Liver (tissue), 9 donors: ENCODE measurements around the gene TBCA. TPM values are rescaled to one million over a fixed set of nuclear protein-coding genes. Genes with fewer than 3 reads are reported as not detected.

Source experiments
- DNase-seq: peaks from one replicate; pipeline ENCODE4 v3.0.0-alpha.2; 2017; ENCODE audit warnings: low spot score
- H3K27ac ChIP-seq, 2 donors: one replicate each; pipeline ENCODE4 v1.7.0; 2013; ENCODE audit warnings: inconsistent platforms in 2 of 2, low read length in 2 of 2, control low read depth in 1 of 2, low read depth in 1 of 2, mild to moderate bottlenecking in 1 of 2
- H3K27me3 ChIP-seq, 4 donors: one replicate each; pipeline versions ENCODE4 v1.6.1 to v1.7.0; 2013; ENCODE audit warnings: low read length in 3 of 4, inconsistent platforms in 1 of 4, mild to moderate bottlenecking in 1 of 4, moderate library complexity in 1 of 4; ENCODE audit not compliant: control insufficient read depth in 4 of 4, insufficient read depth in 4 of 4
- H3K36me3 ChIP-seq, 4 donors: one replicate each; pipeline versions ENCODE4 v1.6.1 to v1.7.0; 2013; ENCODE audit warnings: low read length in 3 of 4, mild to moderate bottlenecking in 3 of 4, low read depth in 1 of 4, moderate library complexity in 1 of 4; ENCODE audit not compliant: control insufficient read depth in 4 of 4, insufficient read depth in 3 of 4
- H3K4me1 ChIP-seq, 4 donors: one replicate each; pipeline versions ENCODE4 v1.6.1 to v1.7.0; 2013; ENCODE audit warnings: low read length in 3 of 4, mild to moderate bottlenecking in 3 of 4, moderate library complexity in 1 of 4; ENCODE audit not compliant: control insufficient read depth in 4 of 4, insufficient read depth in 4 of 4
- H3K4me3 ChIP-seq, 3 donors: one replicate each; pipeline versions ENCODE4 v1.6.1 to v1.7.0; 2013; ENCODE audit warnings: low read length in 3 of 3, control low read depth in 1 of 3, low read depth in 1 of 3, mild to moderate bottlenecking in 1 of 3
- H3K9ac ChIP-seq, 2 donors: one replicate each; pipeline ENCODE4 v1.7.0; 2013; ENCODE audit warnings: low read length in 2 of 2, mild to moderate bottlenecking in 2 of 2, moderate library complexity in 2 of 2, control low read depth in 1 of 2, low read depth in 1 of 2
- H3K9me3 ChIP-seq, 4 donors: one replicate each; pipeline versions ENCODE4 v1.6.1 to v1.7.0; 2013; ENCODE audit warnings: low read length in 3 of 4; ENCODE audit not compliant: control insufficient read depth in 4 of 4
- CTCF ChIP-seq: fragments of 150-350 bp; IDR thresholded peaks from 2 replicates; pipeline ENCODE4 v1.5.1; 2017; ENCODE audit warnings: improper control_type of control experiment, low read depth, low read length; ENCODE audit not compliant: missing input control
- EGR1 ChIP-seq, 2 donors: IDR thresholded peaks; 2 replicates each; pipeline ENCODE4 v1.6.1; 2016 to 2018; ENCODE audit warnings: antibody characterized with exemption in 2 of 2, low read depth in 2 of 2
- FOXA1 ChIP-seq: IDR thresholded peaks from 2 replicates; pipeline ENCODE4 v1.6.1; 2016; ENCODE audit warnings: antibody characterized with exemption
- FOXA2 ChIP-seq: IDR thresholded peaks from 2 replicates; pipeline ENCODE4 v1.6.1; 2016; ENCODE audit warnings: antibody characterized with exemption
- GABPA ChIP-seq, 2 donors: IDR thresholded peaks in 1 of 2; conservative IDR thresholded peaks in 1 of 2; 2 replicates each; pipeline ENCODE4 v1.6.1; 2016; ENCODE audit warnings: antibody characterized with exemption in 2 of 2, mild to moderate bottlenecking in 1 of 2, moderate library complexity in 1 of 2
- HNF4A ChIP-seq, 2 donors: conservative IDR thresholded peaks; 2 replicates each; pipeline ENCODE4 v1.6.1; 2016; ENCODE audit warnings: antibody characterized with exemption in 2 of 2, mild to moderate bottlenecking in 2 of 2
- HNF4G ChIP-seq: IDR thresholded peaks from 2 replicates; pipeline ENCODE4 v1.6.1; 2016; ENCODE audit warnings: antibody characterized with exemption
- JUND ChIP-seq, 2 donors: IDR thresholded peaks; 2 replicates each; pipeline ENCODE4 v1.6.1; 2016; ENCODE audit warnings: antibody characterized with exemption in 2 of 2
- NR2F2 ChIP-seq: IDR thresholded peaks from 2 replicates; pipeline ENCODE4 v1.6.1; 2016; ENCODE audit warnings: antibody characterized with exemption
- RAD21 ChIP-seq, 2 donors: IDR thresholded peaks; 2 replicates each; pipeline ENCODE4 v1.6.1; 2016; ENCODE audit warnings: antibody characterized with exemption in 2 of 2, mild to moderate bottlenecking in 2 of 2
- REST ChIP-seq: IDR thresholded peaks from 2 replicates; pipeline ENCODE4 v1.6.1; 2016; ENCODE audit warnings: antibody characterized with exemption, mild to moderate bottlenecking
- RXRA ChIP-seq, 2 donors: IDR thresholded peaks; 2 replicates each; pipeline ENCODE4 v1.6.1; 2017 to 2018; ENCODE audit warnings: antibody characterized with exemption in 2 of 2, mild to moderate bottlenecking in 1 of 2
- SP1 ChIP-seq: IDR thresholded peaks from 2 replicates; pipeline ENCODE4 v1.6.1; 2018; ENCODE audit warnings: antibody characterized with exemption, mild to moderate bottlenecking
- TAF1 ChIP-seq: conservative IDR thresholded peaks from 2 replicates; pipeline ENCODE4 v1.6.1; 2016; ENCODE audit warnings: antibody characterized with exemption, mild to moderate bottlenecking
- YY1 ChIP-seq: IDR thresholded peaks from 2 replicates; pipeline ENCODE4 v1.6.1; 2016; ENCODE audit warnings: antibody characterized with exemption, mild to moderate bottlenecking
- ZBTB33 ChIP-seq: IDR thresholded peaks from 2 replicates; pipeline ENCODE4 v1.6.1; 2016; ENCODE audit warnings: antibody characterized with exemption
- WGBS: extraction: QIAGEN DNeasy Blood & Tissue Kit; methylation state at CpG from one replicate; pipeline ENCODE4 v1.1.7; 2013; 5-methylcytosine and 5-hydroxymethylcytosine counted together
- polyA plus RNA-seq, 2 donors: library from polyadenylated mRNA; stranded (reverse) in 1 of 2; unstranded in 1 of 2; fragments of 200-250 nt in 1 of 2; fragments of >200 nt in 1 of 2; fragmentation: Nextera tagmentation in 1 of 2; extraction: Ambion mirVana in 1 of 2; gene quantifications; one replicate each; pipeline versions ENCODE4 v1.2.1 to v1.2.3, GENCODE V29; 2013 to 2015
- total RNA-seq, 2 donors: library from RNA; depleted of rRNA; stranded (reverse); fragments of >200 nt; gene quantifications; one replicate each; pipeline ENCODE4 v1.2.3, GENCODE V29; 2014
- donor health status: healthy.
- donor health status: healthy.
- donor health status: healthy.
- donor health status: healthy.
- donor health status: healthy.

Gene TBCA
- total and polyA plus RNA-seq, 4 donors = 62.5 to 338 (median 107) TPM

- Histone ChIP-seq H3K4me1 (peaks cover 3 to 39% (median 31%) of the 10 kb centered on the region in 4 donors), H3K9me3 (no peaks in the 10 kb centered on the region), H3K27me3 (no peaks in the 10 kb centered on the region), H3K4me3 (no peak overlapping the region), H3K36me3 (peaks cover 0 to 2% (median 0%) of the 10 kb centered on the region in 4 donors), H3K27ac (peak overlapping the region in 1 of 2 donors; percentile 53), H3K9ac (no peak overlapping the region)
- WGBS = 26% methylated on average over 3 of the region's 3 CpGs
- no peak for DNase-seq
- no peak for TF ChIP-seq EGR1 (IDR thresholded peaks at IDR 0.05; ENCODE audit: low read depth in 2 of 2)
- no peak for TF ChIP-seq REST
- TF ChIP-seq YY1 = no peak
- TF ChIP-seq TAF1 = no peak
- TF ChIP-seq SP1 = no peak
- TF ChIP-seq FOXA2 = no peak
- TF ChIP-seq CTCF = no peak
- no peak for TF ChIP-seq GABPA (IDR thresholded peaks at IDR 0.05 in 1 of 2, conservative IDR thresholded peaks at IDR 0.05 in 1 of 2)
- no peak for TF ChIP-seq HNF4A (conservative IDR thresholded peaks at IDR 0.05)
- TF ChIP-seq JUND (IDR thresholded peaks at IDR 0.05) = no peak
- no peak for TF ChIP-seq RXRA (IDR thresholded peaks at IDR 0.05)
- TF ChIP-seq NR2F2 = no peak
Measured at GRCh38 chr5:77761606-77762005, 14.5 kb downstream of the TBCA start.

GRCh38 chr5:77758141-77758938, 17.8 kb downstream of the TBCA start:
- Histone ChIP-seq H3K36me3 (no peaks in the 10 kb centered on the region), H3K9ac (peak overlapping the region in 1 of 2 donors; percentile 43), H3K4me1 (peaks cover 3 to 43% (median 33%) of the 10 kb centered on the region in 4 donors), H3K27me3 (no peaks in the 10 kb centered on the region), H3K9me3 (no peaks in the 10 kb centered on the region), H3K27ac (peak overlapping the region; percentile 68 to 81), H3K4me3 (no peak overlapping the region)
- WGBS = 39% methylated on average over 10 of the region's 10 CpGs
- DNase-seq = no peak
- TF ChIP-seq NR2F2 (no peak), RXRA (IDR thresholded peaks at IDR 0.05) (peak; percentile 67 to 78), TAF1 (no peak), CTCF (no peak), JUND (IDR thresholded peaks at IDR 0.05) (peak in 1 of 2 donors; percentile 51), FOXA2 (peak; percentile 38), HNF4G (no peak), SP1 (peak; percentile 61), EGR1 (IDR thresholded peaks at IDR 0.05; ENCODE audit: low read depth in 2 of 2) (no peak), RAD21 (IDR thresholded peaks at IDR 0.05) (peak; percentile 16 to 26), REST (peak; percentile 31), FOXA1 (peak; percentile 23), ZBTB33 (peak; percentile 44), HNF4A (conservative IDR thresholded peaks at IDR 0.05) (peak; percentile 47 to 71), GABPA (IDR thresholded peaks at IDR 0.05 in 1 of 2, conservative IDR thresholded peaks at IDR 0.05 in 1 of 2) (no peak)
